NCI-H69 (cell line): Measurements from ENCODE around the gene NHP2.
"Not testable (repeated sequence)": the region's sequence is repeated elsewhere in the genome, so short reads cannot be mapped to it uniquely, and the experiment has no call there.

ENCODE experiments used
- DNase-seq: peaks from one replicate; lab custom pipeline; 2025; lab: John Stamatoyannopoulos, UW

The NHP2 gene

GRCh38 chr5:178153530-178154340 is at the start of gene NHP2:
Gene NHP2, minus strand, starts transcription at chr5:178153885. Its CDS starts 68 bp downstream, at chr5:178153817.
- peak; percentile 99 for DNase-seq

- no peak for DNase-seq
Measured at GRCh38 chr5:178202541-178202940, 48.9 kb upstream of the NHP2 start.

- no peak for DNase-seq
Measured at GRCh38 chr5:178201927-178202235, 48.2 kb upstream of the NHP2 start.

- DNase-seq, result no peak
Measured at GRCh38 chr5:178201221-178201926, 47.7 kb upstream of the NHP2 start.

- no peak for DNase-seq
Measured at GRCh38 chr5:178199581-178200434, 46.1 kb upstream of the NHP2 start.

- no peak for DNase-seq
Measured at GRCh38 chr5:178198706-178199105, 45.0 kb upstream of the NHP2 start.

GRCh38 chr5:178198151-178198550 is 44.5 kb upstream of the NHP2 start:
- not testable (repeated sequence) for DNase-seq

GRCh38 chr5:178196986-178197385 is 43.3 kb upstream of the NHP2 start:
- DNase-seq, result no peak

- no peak for DNase-seq
Measured at GRCh38 chr5:178196281-178196812, 42.7 kb upstream of the NHP2 start.

- DNase-seq, result no peak
Measured at GRCh38 chr5:178194026-178194425, 40.3 kb upstream of the NHP2 start.

GRCh38 chr5:178193251-178193809 is 39.6 kb upstream of the NHP2 start:
- DNase-seq, result no peak

GRCh38 chr5:178192787-178193186 is 39.1 kb upstream of the NHP2 start:
- DNase-seq, result no peak

- no peak for DNase-seq
Measured at GRCh38 chr5:178192244-178192643, 38.6 kb upstream of the NHP2 start.

GRCh38 chr5:178191661-178192060 is 38.0 kb upstream of the NHP2 start:
- no peak for DNase-seq

GRCh38 chr5:178189433-178189832 is 35.7 kb upstream of the NHP2 start:
- DNase-seq, result no peak

- DNase-seq, result no peak
Measured at GRCh38 chr5:178187014-178187413, 33.3 kb upstream of the NHP2 start, which contains the start of gene GMCL2. Gene GMCL2, minus strand, starts transcription at chr5:178187371. Its CDS starts 72 bp downstream, at chr5:178187299.

- no peak for DNase-seq
Measured at GRCh38 chr5:178186427-178186826, 32.7 kb upstream of the NHP2 start.

GRCh38 chr5:178182158-178182876 is 28.6 kb upstream of the NHP2 start:
- DNase-seq, result peak; percentile 13

- peak; percentile 24 for DNase-seq
Measured at GRCh38 chr5:178180141-178180863, 26.6 kb upstream of the NHP2 start.

GRCh38 chr5:178177569-178177968 is 23.9 kb upstream of the NHP2 start:
- no peak for DNase-seq

- DNase-seq, result no peak
Measured at GRCh38 chr5:178176791-178177190, 23.1 kb upstream of the NHP2 start.
